ENCODE data around the gene ECI1. TPM values are rescaled to one million over a fixed set of nuclear protein-coding genes. Genes with fewer than 3 reads are reported as not detected.

The ECI1 gene
- total and polyA plus RNA-seq, 2 experiments from 2014 or later = 118 to 143 TPM

DNA sequence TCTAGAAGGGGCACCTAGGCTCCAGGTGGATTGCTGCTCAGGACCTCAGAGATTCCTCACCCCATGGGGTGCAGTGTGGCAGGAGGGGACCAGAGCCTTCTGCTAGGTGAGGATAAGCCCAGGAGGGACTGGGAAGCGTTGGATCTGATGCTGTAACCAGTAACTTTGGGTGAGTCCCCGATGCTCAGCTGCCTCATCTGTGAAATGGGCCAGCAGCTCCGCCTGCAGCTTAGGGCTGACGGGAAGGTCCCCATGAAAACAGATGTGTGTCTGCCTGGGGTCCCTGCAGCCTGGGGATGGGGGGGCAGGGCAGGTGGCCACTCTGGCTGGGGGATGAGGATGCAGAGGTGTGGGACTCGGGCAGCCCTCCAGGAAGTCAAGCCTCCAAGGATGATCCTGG, 52.3 kb downstream of the ECI1 start:
- peaks cover 54% of the 10 kb centered on the region for H3K27me3 ChIP-seq (ENCODE audit: insufficient read depth)
- no peak overlapping the region for H3K4me3 Mint-ChIP-seq
- H3K4me1 Mint-ChIP-seq = no peaks in the 10 kb centered on the region

More for the DNA sequence above, 52.3 kb downstream of the ECI1 start:
- no peaks in the 10 kb centered on the region for H3K9me2 ChIP-seq (ENCODE audit: insufficient read depth)
- no peaks in the 10 kb centered on the region; the same call in 2 of the 3 replicates for H3K36me3 Mint-ChIP-seq (ENCODE audit: low read depth)
- ATAC-seq (no peak), DNase-seq (ENCODE audit: low spot score) (no peak)
- H3K4me3 ChIP-seq = no peak overlapping the region
- H3F3A ChIP-seq (replicated peaks; ENCODE audit: low read depth) = no peaks in the 10 kb centered on the region
- H3K4me1 ChIP-seq (ENCODE audit: insufficient read depth) = no peaks in the 10 kb centered on the region; the same call in 1 of the 2 replicates
- peaks cover 39% of the 10 kb centered on the region for H3K27me3 Mint-ChIP-seq (ENCODE audit: insufficient read depth, low read depth, poor library complexity)
- H2AFZ ChIP-seq = no peak overlapping the region
- no peaks in the 10 kb centered on the region for H4K20me1 ChIP-seq (replicated peaks; ENCODE audit: insufficient read depth)
- H3K36me3 ChIP-seq (ENCODE audit: insufficient read depth) = no peaks in the 10 kb centered on the region
- TF ChIP-seq, protein P1, sequence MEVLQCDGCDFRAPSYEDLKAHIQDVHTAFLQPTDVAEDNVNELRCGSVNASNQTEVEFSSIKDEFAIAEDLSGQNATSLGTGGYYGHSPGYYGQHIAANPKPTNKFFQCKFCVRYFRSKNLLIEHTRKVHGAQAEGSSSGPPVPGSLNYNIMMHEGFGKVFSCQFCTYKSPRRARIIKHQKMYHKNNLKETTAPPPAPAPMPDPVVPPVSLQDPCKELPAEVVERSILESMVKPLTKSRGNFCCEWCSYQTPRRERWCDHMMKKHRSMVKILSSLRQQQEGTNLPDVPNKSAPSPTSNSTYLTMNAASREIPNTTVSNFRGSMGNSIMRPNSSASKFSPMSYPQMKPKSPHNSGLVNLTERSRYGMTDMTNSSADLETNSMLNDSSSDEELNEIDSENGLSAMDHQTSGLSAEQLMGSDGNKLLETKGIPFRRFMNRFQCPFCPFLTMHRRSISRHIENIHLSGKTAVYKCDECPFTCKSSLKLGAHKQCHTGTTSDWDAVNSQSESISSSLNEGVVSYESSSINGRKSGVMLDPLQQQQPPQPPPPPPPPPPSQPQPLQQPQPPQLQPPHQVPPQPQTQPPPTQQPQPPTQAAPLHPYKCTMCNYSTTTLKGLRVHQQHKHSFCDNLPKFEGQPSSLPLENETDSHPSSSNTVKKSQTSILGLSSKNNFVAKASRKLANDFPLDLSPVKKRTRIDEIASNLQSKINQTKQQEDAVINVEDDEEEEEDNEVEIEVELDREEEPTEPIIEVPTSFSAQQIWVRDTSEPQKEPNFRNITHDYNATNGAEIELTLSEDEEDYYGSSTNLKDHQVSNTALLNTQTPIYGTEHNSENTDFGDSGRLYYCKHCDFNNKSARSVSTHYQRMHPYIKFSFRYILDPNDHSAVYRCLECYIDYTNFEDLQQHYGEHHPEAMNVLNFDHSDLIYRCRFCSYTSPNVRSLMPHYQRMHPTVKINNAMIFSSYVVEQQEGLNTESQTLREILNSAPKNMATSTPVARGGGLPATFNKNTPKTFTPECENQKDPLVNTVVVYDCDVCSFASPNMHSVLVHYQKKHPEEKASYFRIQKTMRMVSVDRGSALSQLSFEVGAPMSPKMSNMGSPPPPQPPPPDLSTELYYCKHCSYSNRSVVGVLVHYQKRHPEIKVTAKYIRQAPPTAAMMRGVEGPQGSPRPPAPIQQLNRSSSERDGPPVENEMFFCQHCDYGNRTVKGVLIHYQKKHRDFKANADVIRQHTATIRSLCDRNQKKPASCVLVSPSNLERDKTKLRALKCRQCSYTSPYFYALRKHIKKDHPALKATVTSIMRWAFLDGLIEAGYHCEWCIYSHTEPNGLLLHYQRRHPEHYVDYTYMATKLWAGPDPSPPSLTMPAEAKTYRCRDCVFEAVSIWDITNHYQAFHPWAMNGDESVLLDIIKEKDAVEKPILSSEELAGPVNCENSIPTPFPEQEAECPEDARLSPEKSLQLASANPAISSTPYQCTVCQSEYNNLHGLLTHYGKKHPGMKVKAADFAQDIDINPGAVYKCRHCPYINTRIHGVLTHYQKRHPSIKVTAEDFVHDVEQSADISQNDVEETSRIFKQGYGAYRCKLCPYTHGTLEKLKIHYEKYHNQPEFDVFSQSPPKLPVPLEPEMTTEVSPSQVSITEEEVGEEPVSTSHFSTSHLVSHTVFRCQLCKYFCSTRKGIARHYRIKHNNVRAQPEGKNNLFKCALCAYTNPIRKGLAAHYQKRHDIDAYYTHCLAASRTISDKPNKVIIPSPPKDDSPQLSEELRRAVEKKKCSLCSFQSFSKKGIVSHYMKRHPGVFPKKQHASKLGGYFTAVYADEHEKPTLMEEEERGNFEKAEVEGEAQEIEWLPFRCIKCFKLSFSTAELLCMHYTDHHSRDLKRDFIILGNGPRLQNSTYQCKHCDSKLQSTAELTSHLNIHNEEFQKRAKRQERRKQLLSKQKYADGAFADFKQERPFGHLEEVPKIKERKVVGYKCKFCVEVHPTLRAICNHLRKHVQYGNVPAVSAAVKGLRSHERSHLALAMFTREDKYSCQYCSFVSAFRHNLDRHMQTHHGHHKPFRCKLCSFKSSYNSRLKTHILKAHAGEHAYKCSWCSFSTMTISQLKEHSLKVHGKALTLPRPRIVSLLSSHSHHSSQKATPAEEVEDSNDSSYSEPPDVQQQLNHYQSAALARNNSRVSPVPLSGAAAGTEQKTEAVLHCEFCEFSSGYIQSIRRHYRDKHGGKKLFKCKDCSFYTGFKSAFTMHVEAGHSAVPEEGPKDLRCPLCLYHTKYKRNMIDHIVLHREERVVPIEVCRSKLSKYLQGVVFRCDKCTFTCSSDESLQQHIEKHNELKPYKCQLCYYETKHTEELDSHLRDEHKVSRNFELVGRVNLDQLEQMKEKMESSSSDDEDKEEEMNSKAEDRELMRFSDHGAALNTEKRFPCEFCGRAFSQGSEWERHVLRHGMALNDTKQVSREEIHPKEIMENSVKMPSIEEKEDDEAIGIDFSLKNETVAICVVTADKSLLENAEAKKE (CRISPR knock-in tag; IDR thresholded peaks at IDR 0.05) = no peak
- TF ChIP-seq EZH2phosphoT487 (IDR thresholded peaks at IDR 0.05; ENCODE audit: unreplicated experiment) (no peak), JUNB (IDR thresholded peaks at IDR 0.05; ENCODE audit: unreplicated experiment) (no peak), NANOG (IDR thresholded peaks at IDR 0.05; ENCODE audit: borderline replicate concordance) (no peak), STAT1 (IDR thresholded peaks at IDR 0.05; ENCODE audit: unreplicated experiment) (no peak), ZNF331 (CRISPR knock-in tag; IDR thresholded peaks at IDR 0.05; ENCODE audit: low read depth) (no peak), CREB1 (CRISPR knock-in tag; IDR thresholded peaks at IDR 0.05; ENCODE audit: low read depth) (no peak), EZH2 (IDR thresholded peaks at IDR 0.05; ENCODE audit: low read depth, unreplicated experiment) (no peak), ZNF114 (CRISPR knock-in tag; IDR thresholded peaks at IDR 0.05) (no peak), POLR2AphosphoS5 (IDR thresholded peaks at IDR 0.05; ENCODE audit: low read depth) (no peak)
- TF ChIP-seq, protein P2, sequence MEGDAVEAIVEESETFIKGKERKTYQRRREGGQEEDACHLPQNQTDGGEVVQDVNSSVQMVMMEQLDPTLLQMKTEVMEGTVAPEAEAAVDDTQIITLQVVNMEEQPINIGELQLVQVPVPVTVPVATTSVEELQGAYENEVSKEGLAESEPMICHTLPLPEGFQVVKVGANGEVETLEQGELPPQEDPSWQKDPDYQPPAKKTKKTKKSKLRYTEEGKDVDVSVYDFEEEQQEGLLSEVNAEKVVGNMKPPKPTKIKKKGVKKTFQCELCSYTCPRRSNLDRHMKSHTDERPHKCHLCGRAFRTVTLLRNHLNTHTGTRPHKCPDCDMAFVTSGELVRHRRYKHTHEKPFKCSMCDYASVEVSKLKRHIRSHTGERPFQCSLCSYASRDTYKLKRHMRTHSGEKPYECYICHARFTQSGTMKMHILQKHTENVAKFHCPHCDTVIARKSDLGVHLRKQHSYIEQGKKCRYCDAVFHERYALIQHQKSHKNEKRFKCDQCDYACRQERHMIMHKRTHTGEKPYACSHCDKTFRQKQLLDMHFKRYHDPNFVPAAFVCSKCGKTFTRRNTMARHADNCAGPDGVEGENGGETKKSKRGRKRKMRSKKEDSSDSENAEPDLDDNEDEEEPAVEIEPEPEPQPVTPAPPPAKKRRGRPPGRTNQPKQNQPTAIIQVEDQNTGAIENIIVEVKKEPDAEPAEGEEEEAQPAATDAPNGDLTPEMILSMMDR (conservative IDR thresholded peaks at IDR 0.05; ENCODE audit: low read depth in 2 of 2) = no peak
- TF ChIP-seq, protein P3, sequence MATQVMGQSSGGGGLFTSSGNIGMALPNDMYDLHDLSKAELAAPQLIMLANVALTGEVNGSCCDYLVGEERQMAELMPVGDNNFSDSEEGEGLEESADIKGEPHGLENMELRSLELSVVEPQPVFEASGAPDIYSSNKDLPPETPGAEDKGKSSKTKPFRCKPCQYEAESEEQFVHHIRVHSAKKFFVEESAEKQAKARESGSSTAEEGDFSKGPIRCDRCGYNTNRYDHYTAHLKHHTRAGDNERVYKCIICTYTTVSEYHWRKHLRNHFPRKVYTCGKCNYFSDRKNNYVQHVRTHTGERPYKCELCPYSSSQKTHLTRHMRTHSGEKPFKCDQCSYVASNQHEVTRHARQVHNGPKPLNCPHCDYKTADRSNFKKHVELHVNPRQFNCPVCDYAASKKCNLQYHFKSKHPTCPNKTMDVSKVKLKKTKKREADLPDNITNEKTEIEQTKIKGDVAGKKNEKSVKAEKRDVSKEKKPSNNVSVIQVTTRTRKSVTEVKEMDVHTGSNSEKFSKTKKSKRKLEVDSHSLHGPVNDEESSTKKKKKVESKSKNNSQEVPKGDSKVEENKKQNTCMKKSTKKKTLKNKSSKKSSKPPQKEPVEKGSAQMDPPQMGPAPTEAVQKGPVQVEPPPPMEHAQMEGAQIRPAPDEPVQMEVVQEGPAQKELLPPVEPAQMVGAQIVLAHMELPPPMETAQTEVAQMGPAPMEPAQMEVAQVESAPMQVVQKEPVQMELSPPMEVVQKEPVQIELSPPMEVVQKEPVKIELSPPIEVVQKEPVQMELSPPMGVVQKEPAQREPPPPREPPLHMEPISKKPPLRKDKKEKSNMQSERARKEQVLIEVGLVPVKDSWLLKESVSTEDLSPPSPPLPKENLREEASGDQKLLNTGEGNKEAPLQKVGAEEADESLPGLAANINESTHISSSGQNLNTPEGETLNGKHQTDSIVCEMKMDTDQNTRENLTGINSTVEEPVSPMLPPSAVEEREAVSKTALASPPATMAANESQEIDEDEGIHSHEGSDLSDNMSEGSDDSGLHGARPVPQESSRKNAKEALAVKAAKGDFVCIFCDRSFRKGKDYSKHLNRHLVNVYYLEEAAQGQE (IDR thresholded peaks at IDR 0.05; ENCODE audit: unreplicated experiment) = no peak
- TF ChIP-seq, protein P4, sequence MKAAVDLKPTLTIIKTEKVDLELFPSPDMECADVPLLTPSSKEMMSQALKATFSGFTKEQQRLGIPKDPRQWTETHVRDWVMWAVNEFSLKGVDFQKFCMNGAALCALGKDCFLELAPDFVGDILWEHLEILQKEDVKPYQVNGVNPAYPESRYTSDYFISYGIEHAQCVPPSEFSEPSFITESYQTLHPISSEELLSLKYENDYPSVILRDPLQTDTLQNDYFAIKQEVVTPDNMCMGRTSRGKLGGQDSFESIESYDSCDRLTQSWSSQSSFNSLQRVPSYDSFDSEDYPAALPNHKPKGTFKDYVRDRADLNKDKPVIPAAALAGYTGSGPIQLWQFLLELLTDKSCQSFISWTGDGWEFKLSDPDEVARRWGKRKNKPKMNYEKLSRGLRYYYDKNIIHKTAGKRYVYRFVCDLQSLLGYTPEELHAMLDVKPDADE (IDR thresholded peaks at IDR 0.05) = no peak
- no peak overlapping the region for H3K27ac ChIP-seq (ENCODE audit: low read depth)
- H3K4me2 ChIP-seq = no peak overlapping the region
- H3K79me2 ChIP-seq (replicated peaks; ENCODE audit: insufficient read depth) = no peaks in the 10 kb centered on the region
- no peak overlapping the region for H3K27ac Mint-ChIP-seq
- H3K9me3 Mint-ChIP-seq = no peaks in the 10 kb centered on the region

Measured in GM23338 (cell line).